ENCODE data around the gene KREMEN2.
"Not testable (repeated sequence)": the region's sequence is repeated elsewhere in the genome, so short reads cannot be mapped to it uniquely, and the experiment has no call there.

Gene KREMEN2

GRCh38 chr16:2942045-2942444 lies 22.0 kb upstream of the KREMEN2 start:
- DNase-seq (ENCODE audit: low read depth), result no peak

- DNase-seq (ENCODE audit: low read depth), result not testable (repeated sequence)
These were observed 20.4 kb upstream of the KREMEN2 start for GRCh38 chr16:2943716-2944115.

GRCh38 chr16:2946649-2947048 lies 17.4 kb upstream of the KREMEN2 start:
- no peak for DNase-seq (ENCODE audit: low read depth)

GRCh38 chr16:2948807-2949704 lies 15.0 kb upstream of the KREMEN2 start:
- DNase-seq (ENCODE audit: low read depth), result no peak

- no peak for DNase-seq (ENCODE audit: low read depth)
These were observed 14.2 kb upstream of the KREMEN2 start for GRCh38 chr16:2949705-2950352.

GRCh38 chr16:2950353-2950724 lies 13.7 kb upstream of the KREMEN2 start:
- no peak for DNase-seq (ENCODE audit: low read depth)

- no peak for DNase-seq (ENCODE audit: low read depth)
These were observed 13.3 kb upstream of the KREMEN2 start for GRCh38 chr16:2950773-2951172.

GRCh38 chr16:2952679-2953078 lies 11.4 kb upstream of the KREMEN2 start:
- no peak for DNase-seq (ENCODE audit: low read depth)

- no peak for DNase-seq (ENCODE audit: low read depth)
These were observed 10.1 kb upstream of the KREMEN2 start for GRCh38 chr16:2953706-2954627.

- no peak for DNase-seq (ENCODE audit: low read depth)
These were observed 9.3 kb upstream of the KREMEN2 start for GRCh38 chr16:2954656-2955381.

GRCh38 chr16:2955438-2955778 lies 8.7 kb upstream of the KREMEN2 start:
- no peak for DNase-seq (ENCODE audit: low read depth)

- DNase-seq (ENCODE audit: low read depth), result no peak
These were observed 8.1 kb upstream of the KREMEN2 start for GRCh38 chr16:2955779-2956578.

GRCh38 chr16:2956579-2956956 lies 7.5 kb upstream of the KREMEN2 start:
- DNase-seq (ENCODE audit: low read depth), result no peak

- no peak for DNase-seq (ENCODE audit: low read depth)
These were observed 4.9 kb upstream of the KREMEN2 start for GRCh38 chr16:2959206-2959605.

- no peak for DNase-seq (ENCODE audit: low read depth)
These were observed 3.7 kb upstream of the KREMEN2 start for GRCh38 chr16:2960183-2961010.

GRCh38 chr16:2962334-2963073 lies 1.6 kb upstream of the KREMEN2 start:
- no peak for DNase-seq (ENCODE audit: low read depth)

- DNase-seq (ENCODE audit: low read depth), result no peak
These were observed 877 bp upstream of the KREMEN2 start for GRCh38 chr16:2963074-2963722.

- no peak for DNase-seq (ENCODE audit: low read depth)
These were observed 631 bp downstream of the KREMEN2 start for GRCh38 chr16:2964475-2965336.
